ENCODE results near the gene DAZAP2.
A peak's percentile ranks its signal among the peaks of the same experiment; 100 is the strongest.

The DAZAP2 gene

GRCh38 chr12:51245476-51246253, 7.0 kb downstream of the DAZAP2 start:
- Histone ChIP-seq H3K36me3 (ENCODE audit: insufficient read depth, low read length) (peaks cover 54% of the 10 kb centered on the region), H3K4me3 (ENCODE audit: low read depth in 1 of 2, low read length in 2 of 2) (no peak overlapping the region), H3K27ac (ENCODE audit: low read length) (peak overlapping the region; percentile 63), H3K4me2 (ENCODE audit: insufficient read depth, low read length) (no peak overlapping the region), H3K4me1 (ENCODE audit: insufficient read depth, low read length) (peaks cover 36% of the 10 kb centered on the region), H3K27me3 (ENCODE audit: insufficient read depth, low read length, poor library complexity) (no peaks in the 10 kb centered on the region), H3K79me2 (ENCODE audit: insufficient read depth, low read length) (peaks cover 10% of the 10 kb centered on the region), H3K9me3 (ENCODE audit: insufficient read depth, low read length, severe bottlenecking) (no peaks in the 10 kb centered on the region), H3K9ac (ENCODE audit: low read depth, low read length) (no peak overlapping the region), H4K20me1 (ENCODE audit: insufficient read depth, low read length) (peaks cover 3% of the 10 kb centered on the region; the same call in 1 of the 2 replicates), H2AFZ (ENCODE audit: low read depth, low read length) (peak overlapping the region; percentile 6; the same call in 1 of the 2 replicates)
- TF ChIP-seq CTCF (IDR thresholded peaks at IDR 0.05; ENCODE audit: borderline replicate concordance, extremely low read depth, low read length, poor library complexity, severe bottlenecking) (no peak), EZH2 (IDR thresholded peaks at IDR 0.05; ENCODE audit: borderline replicate concordance, low read depth, low read length, severe bottlenecking) (no peak)
- no peak for DNase-seq
- no peak for ATAC-seq (ENCODE audit: insufficient read depth, low read depth)

GRCh38 chr12:51246254-51246853, 7.7 kb downstream of the DAZAP2 start:
- H3K27ac ChIP-seq (ENCODE audit: low read length), result peak overlapping the region; percentile 63
- ATAC-seq (ENCODE audit: insufficient read depth, low read depth) (peak; percentile 93), DNase-seq (peak; percentile 72)
- H3K4me3 ChIP-seq (ENCODE audit: low read depth in 1 of 2, low read length in 2 of 2), result peak overlapping the region in 1 of 2 experiments; percentile 17; a peak in 2 of 4 replicates
- peaks cover 3% of the 10 kb centered on the region for H3K79me2 ChIP-seq (ENCODE audit: insufficient read depth, low read length)
- peak overlapping the region; percentile 45 for H3K4me2 ChIP-seq (ENCODE audit: insufficient read depth, low read length)
- H3K27me3 ChIP-seq (ENCODE audit: insufficient read depth, low read length, poor library complexity), result no peaks in the 10 kb centered on the region
- peak overlapping the region; percentile 6 for H2AFZ ChIP-seq (ENCODE audit: low read depth, low read length)
- H3K9me3 ChIP-seq (ENCODE audit: insufficient read depth, low read length, severe bottlenecking), result no peaks in the 10 kb centered on the region
- peak overlapping the region; percentile 18 for H3K9ac ChIP-seq (ENCODE audit: low read depth, low read length)
- TF ChIP-seq EZH2 (IDR thresholded peaks at IDR 0.05; ENCODE audit: borderline replicate concordance, low read depth, low read length, severe bottlenecking), result no peak
- TF ChIP-seq CTCF (IDR thresholded peaks at IDR 0.05; ENCODE audit: borderline replicate concordance, extremely low read depth, low read length, poor library complexity, severe bottlenecking), result peak; percentile 48
- H4K20me1 ChIP-seq (ENCODE audit: insufficient read depth, low read length), result no peaks in the 10 kb centered on the region
- peaks cover 29% of the 10 kb centered on the region for H3K4me1 ChIP-seq (ENCODE audit: insufficient read depth, low read length)
- H3K36me3 ChIP-seq (ENCODE audit: insufficient read depth, low read length), result peaks cover 47% of the 10 kb centered on the region

GRCh38 chr12:51247523-51248206, 9.0 kb downstream of the DAZAP2 start:
- DNase-seq (no peak), ATAC-seq (ENCODE audit: insufficient read depth, low read depth) (no peak)
- no peaks in the 10 kb centered on the region for H4K20me1 ChIP-seq (ENCODE audit: insufficient read depth, low read length)
- H3K9me3 ChIP-seq (ENCODE audit: insufficient read depth, low read length, severe bottlenecking), result no peaks in the 10 kb centered on the region
- no peaks in the 10 kb centered on the region for H3K27me3 ChIP-seq (ENCODE audit: insufficient read depth, low read length, poor library complexity)
- peaks cover 35% of the 10 kb centered on the region for H3K36me3 ChIP-seq (ENCODE audit: insufficient read depth, low read length)
- no peak overlapping the region for H3K4me3 ChIP-seq (ENCODE audit: low read depth in 1 of 2, low read length in 2 of 2)
- H3K4me2 ChIP-seq (ENCODE audit: insufficient read depth, low read length), result peak overlapping the region; percentile 45; the same call in 1 of the 2 replicates
- H3K27ac ChIP-seq (ENCODE audit: low read length), result peak overlapping the region; percentile 40
- no peak overlapping the region for H2AFZ ChIP-seq (ENCODE audit: low read depth, low read length)
- H3K79me2 ChIP-seq (ENCODE audit: insufficient read depth, low read length), result 0 out of 2 replicates have a peak, but pooled peaks cover 2% of the 10 kb centered on the region
- H3K9ac ChIP-seq (ENCODE audit: low read depth, low read length), result peak overlapping the region; percentile 7; the same call in 1 of the 2 replicates
- H3K4me1 ChIP-seq (ENCODE audit: insufficient read depth, low read length), result peaks cover 29% of the 10 kb centered on the region
- TF ChIP-seq EZH2 (IDR thresholded peaks at IDR 0.05; ENCODE audit: borderline replicate concordance, low read depth, low read length, severe bottlenecking) (no peak), CTCF (IDR thresholded peaks at IDR 0.05; ENCODE audit: borderline replicate concordance, extremely low read depth, low read length, poor library complexity, severe bottlenecking) (no peak)

All from DND-41 (cell line).